Measurements from ENCODE around the gene MLLT3.

GRCh38 chr9:20594608-20595007, 27.7 kb downstream of the MLLT3 start:
- TF ChIP-seq CTCF (IDR thresholded peaks at IDR 0.05; ENCODE audit: extremely low read depth in 1 of 2, insufficient read depth in 1 of 2, low read depth in 1 of 2, low read length in 2 of 2) (no peak), FOS (IDR thresholded peaks at IDR 0.05; ENCODE audit: borderline replicate concordance, insufficient read depth, low read length) (no peak), POLR2AphosphoS5 (IDR thresholded peaks at IDR 0.05; ENCODE audit: insufficient read depth, low read depth, low read length) (no peak), MAX (IDR thresholded peaks at IDR 0.05; ENCODE audit: insufficient read depth, insufficient read length) (no peak), EZH2 (IDR thresholded peaks at IDR 0.05; ENCODE audit: borderline replicate concordance, low read depth, low read length, severe bottlenecking) (no peak), MYC (IDR thresholded peaks at IDR 0.05; ENCODE audit: low read depth, low read length) (no peak), POLR2A (IDR thresholded peaks at IDR 0.05; ENCODE audit: low read depth, low read length) (no peak), JUN (IDR thresholded peaks at IDR 0.05; ENCODE audit: borderline replicate concordance, insufficient read depth, insufficient read length, low read depth) (no peak)

Measured in endothelial cell of umbilical vein (primary cell).